NOMO-1 treated with DMSO at 0.1 percent for 48 hours (cell line): Measurements from ENCODE around the gene ACOT9.
"Not testable (repeated sequence)": the region's sequence is repeated elsewhere in the genome, so short reads cannot be mapped to it uniquely, and the experiment has no call there.

ENCODE experiments used
- DNase-seq: peaks from one replicate; lab custom pipeline; 2025; ENCODE audit not compliant: unreplicated experiment; lab: John Stamatoyannopoulos, UW

The ACOT9 gene

GRCh38 chrX:23705235-23705634 is 37.8 kb downstream of the ACOT9 start:
- no peak for DNase-seq

- no peak for DNase-seq
Observed at GRCh38 chrX:23704673-23705206, 38.3 kb downstream of the ACOT9 start.

GRCh38 chrX:23699636-23700194 is 43.4 kb downstream of the ACOT9 start:
- peak; percentile 68 for DNase-seq

GRCh38 chrX:23694606-23695005 is 48.5 kb downstream of the ACOT9 start:
- peak; percentile 15 for DNase-seq

GRCh38 chrX:23692166-23692565 is 50.9 kb downstream of the ACOT9 start:
- DNase-seq = no peak

- not testable (repeated sequence) for DNase-seq
Observed at GRCh38 chrX:23676486-23676885, 66.6 kb downstream of the ACOT9 start.

GRCh38 chrX:23673108-23673507 is 70.0 kb downstream of the ACOT9 start:
- DNase-seq = no peak

GRCh38 chrX:23670528-23670927 is 72.5 kb downstream of the ACOT9 start:
- no peak for DNase-seq

GRCh38 chrX:23668335-23668734 is 74.7 kb downstream of the ACOT9 start:
- no peak for DNase-seq

GRCh38 chrX:23667239-23668177 is 75.6 kb downstream of the ACOT9 start, which contains the start of gene PRDX4:
TSS of gene PRDX4 (plus strand) at chrX:23667493. CDS start at chrX:23667571, 78 bp downstream.
- DNase-seq = peak; percentile 76

- DNase-seq = no peak
Observed at GRCh38 chrX:23666282-23666681, 76.8 kb downstream of the ACOT9 start.

- DNase-seq = no peak
Observed at GRCh38 chrX:23664496-23664895, 78.6 kb downstream of the ACOT9 start.

GRCh38 chrX:23662853-23663252 is 80.2 kb downstream of the ACOT9 start:
- DNase-seq = no peak

- no peak for DNase-seq
Observed at GRCh38 chrX:23662187-23662586, 80.9 kb downstream of the ACOT9 start.

- DNase-seq = no peak
Observed at GRCh38 chrX:23661671-23662070, 81.4 kb downstream of the ACOT9 start.

GRCh38 chrX:23660766-23661132 is 82.3 kb downstream of the ACOT9 start:
- DNase-seq = no peak

- not testable (repeated sequence) for DNase-seq
Observed at GRCh38 chrX:23660083-23660765, 82.9 kb downstream of the ACOT9 start.

- no peak for DNase-seq
Observed at GRCh38 chrX:23659339-23659738, 83.7 kb downstream of the ACOT9 start.

GRCh38 chrX:23656684-23657083 is 86.4 kb downstream of the ACOT9 start:
- no peak for DNase-seq

GRCh38 chrX:23656091-23656490 is 87.0 kb downstream of the ACOT9 start:
- no peak for DNase-seq
